ENCODE data around the gene CD151.

CD151 gene

DNA sequence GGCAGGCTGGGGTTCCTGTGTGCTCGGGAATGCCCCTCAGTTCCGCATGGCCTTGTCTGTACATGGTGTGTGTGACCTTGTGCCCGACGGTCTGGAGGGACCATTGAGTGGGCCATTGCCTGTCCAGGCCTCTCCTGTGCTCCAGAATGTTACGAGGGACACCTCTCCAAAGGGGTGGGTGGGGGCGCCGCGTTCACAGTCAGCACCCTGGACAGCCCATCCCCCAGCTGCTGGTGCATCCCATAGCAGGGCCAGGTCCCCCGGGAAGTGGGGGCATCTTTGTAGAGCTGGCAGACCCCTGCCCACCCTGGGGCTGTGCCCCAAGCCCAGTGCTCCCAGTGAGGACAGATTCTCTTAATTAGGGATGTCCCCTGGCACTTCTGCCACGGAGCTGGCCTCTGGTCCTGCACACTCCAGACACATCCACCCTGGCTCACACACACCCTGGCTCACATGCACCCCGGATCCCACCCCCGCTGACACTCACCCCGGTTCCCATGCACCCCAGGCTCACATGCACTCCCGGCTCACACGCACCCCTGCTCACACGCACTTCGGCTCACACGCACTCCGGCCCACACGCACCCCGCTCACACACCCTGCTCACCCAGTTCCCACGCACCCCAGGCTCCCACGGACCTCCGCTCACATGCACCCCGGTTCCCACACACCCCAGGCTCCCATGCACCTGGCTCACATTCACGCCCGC lies 25.5 kb downstream of the CD151 start:
- TF ChIP-seq, protein P1, sequence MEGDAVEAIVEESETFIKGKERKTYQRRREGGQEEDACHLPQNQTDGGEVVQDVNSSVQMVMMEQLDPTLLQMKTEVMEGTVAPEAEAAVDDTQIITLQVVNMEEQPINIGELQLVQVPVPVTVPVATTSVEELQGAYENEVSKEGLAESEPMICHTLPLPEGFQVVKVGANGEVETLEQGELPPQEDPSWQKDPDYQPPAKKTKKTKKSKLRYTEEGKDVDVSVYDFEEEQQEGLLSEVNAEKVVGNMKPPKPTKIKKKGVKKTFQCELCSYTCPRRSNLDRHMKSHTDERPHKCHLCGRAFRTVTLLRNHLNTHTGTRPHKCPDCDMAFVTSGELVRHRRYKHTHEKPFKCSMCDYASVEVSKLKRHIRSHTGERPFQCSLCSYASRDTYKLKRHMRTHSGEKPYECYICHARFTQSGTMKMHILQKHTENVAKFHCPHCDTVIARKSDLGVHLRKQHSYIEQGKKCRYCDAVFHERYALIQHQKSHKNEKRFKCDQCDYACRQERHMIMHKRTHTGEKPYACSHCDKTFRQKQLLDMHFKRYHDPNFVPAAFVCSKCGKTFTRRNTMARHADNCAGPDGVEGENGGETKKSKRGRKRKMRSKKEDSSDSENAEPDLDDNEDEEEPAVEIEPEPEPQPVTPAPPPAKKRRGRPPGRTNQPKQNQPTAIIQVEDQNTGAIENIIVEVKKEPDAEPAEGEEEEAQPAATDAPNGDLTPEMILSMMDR (IDR thresholded peaks at IDR 0.05; ENCODE audit: borderline replicate concordance, insufficient read depth, low read depth, low read length): no peak
- no peak overlapping the region for H3K4me3 ChIP-seq (ENCODE audit: low read depth, low read length)

DNA sequence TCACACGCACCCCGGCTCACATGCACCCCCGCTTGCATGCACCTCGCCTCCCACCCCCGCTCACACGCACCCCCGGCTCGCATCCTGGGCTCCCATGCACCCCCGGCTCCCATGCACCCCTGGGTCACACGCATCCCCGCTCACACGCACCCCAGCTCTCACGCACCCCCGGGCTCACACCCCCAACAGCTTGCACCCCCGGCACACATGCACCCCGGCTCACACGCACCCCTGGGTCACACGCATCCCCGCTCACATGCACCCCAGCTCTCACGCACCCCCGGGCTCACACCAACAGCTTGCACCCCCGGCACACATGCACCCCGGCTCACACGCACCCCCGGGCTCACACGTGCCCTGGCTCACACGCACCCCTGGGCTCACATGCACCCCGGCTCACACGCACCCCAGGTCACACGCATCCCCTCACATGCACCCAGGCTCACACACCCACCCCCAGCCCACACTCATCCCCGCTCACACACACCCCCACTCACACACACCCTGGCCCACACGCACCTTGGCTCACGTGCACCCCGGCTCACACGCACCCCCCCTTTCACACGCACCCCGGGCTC lies 26.1 kb downstream of the CD151 start:
- TF ChIP-seq, protein P1 (IDR thresholded peaks at IDR 0.05; ENCODE audit: borderline replicate concordance, insufficient read depth, low read depth, low read length): no peak
- no peak overlapping the region for H3K4me3 ChIP-seq (ENCODE audit: low read depth, low read length)

- TF ChIP-seq, protein P1 (IDR thresholded peaks at IDR 0.05; ENCODE audit: borderline replicate concordance, insufficient read depth, low read depth, low read length): no peak
- H3K4me3 ChIP-seq (ENCODE audit: low read depth, low read length): no peak overlapping the region
Measured at GRCh38 chr11:859394-860131, 26.8 kb downstream of the CD151 start.

DNA sequence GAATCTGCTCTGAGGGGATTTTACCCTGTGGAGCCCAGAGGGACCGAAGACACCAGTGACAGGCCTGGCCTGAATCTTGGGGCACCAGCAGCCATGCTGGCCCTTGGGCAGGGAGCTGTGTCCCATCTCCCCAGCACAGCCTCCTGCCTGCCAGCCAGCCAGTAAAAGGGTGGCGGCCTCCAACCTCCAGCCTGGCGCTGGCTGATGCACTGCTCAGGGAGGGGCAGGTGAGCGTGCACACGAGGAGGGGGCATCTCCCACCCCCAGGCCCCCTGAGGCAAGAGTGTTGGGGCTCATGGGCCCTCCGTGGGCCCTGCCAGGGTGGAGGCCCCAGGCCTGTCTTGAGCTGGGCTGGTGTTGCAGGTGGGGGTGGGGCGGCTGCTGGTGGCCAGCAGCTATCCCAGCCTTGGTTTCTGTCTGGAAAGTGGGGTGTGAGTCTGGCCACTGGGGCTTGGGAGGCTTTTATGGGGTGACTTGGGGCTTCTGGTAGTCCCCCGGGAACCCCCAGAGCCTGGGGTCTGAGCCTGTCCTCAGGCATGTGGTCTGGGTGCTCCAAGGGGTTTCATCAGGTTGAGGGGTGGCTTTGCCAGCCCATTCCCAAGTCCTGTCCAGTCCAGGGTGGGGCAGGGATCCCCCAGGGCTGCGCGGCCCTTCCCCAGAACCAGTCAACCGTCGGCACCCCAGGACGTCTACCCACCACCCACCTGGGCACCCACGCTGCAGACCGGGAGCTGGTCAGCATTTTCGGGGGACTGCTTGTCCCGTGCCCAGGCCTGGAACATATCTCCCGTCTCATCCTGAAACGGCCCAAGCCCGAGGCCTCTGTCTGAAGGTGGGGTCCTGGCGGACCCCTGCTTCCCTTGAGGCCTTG lies 27.7 kb downstream of the CD151 start:
- TF ChIP-seq, protein P1 (IDR thresholded peaks at IDR 0.05; ENCODE audit: borderline replicate concordance, insufficient read depth, low read depth, low read length): no peak
- no peak overlapping the region for H3K4me3 ChIP-seq (ENCODE audit: low read depth, low read length)

DNA sequence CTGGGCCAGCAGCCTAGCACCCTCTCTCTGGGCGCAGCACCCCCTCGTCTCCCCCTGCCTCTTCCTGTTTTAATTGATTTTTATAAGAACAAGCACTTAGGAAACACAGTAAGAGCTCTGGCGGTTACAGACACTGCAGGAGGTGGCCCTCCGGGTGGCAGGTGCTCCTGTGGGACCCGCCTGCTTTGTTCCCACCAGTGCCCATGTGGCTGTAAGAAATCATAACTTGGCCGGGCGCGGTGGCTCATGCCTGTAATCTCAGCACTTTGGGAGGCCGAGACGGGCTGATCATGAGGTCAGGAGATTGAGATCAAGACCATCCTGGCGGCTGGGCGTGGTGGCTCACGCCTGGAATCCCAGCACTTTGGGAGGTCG lies 28.3 kb downstream of the CD151 start:
- no peak overlapping the region for H3K4me3 ChIP-seq (ENCODE audit: low read depth, low read length)
- TF ChIP-seq, protein P1 (IDR thresholded peaks at IDR 0.05; ENCODE audit: borderline replicate concordance, insufficient read depth, low read depth, low read length): no peak

DNA sequence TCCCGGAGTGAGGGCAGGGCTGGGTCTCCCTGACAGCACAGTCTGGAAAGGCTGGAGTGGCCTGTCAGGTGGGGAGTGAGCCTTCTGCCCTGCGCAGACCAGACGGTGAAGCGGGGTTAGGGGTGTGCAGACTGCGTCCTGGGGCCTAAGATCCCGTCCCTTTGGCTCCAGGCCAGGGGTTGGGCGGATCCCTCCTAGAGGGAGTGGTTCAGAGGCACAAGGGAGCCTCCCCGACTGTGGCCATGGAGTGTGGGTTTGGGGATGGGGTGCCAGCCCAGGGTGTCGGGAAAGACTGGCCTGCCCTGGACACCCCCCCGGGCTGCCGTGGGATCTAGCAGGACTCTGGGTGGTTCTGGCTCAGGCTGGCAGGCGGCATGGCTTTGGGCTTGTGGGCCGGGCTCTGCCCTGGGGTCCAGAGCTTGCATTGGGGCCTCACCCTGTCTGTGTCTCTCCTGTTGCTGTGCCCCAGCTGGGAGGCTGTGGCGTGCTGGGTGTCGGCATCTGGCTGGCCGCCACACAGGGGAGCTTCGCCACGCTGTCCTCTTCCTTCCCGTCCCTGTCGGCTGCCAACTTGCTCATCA lies 29.4 kb downstream of the CD151 start:
- H3K4me3 ChIP-seq (ENCODE audit: low read depth, low read length): no peak overlapping the region
- TF ChIP-seq, protein P1 (IDR thresholded peaks at IDR 0.05; ENCODE audit: borderline replicate concordance, insufficient read depth, low read depth, low read length): no peak

Data from GM12875 (cell line).